GM23338 (cell line): ENCODE measurements around the gene METAP1D. TPM values are rescaled to one million over a fixed set of nuclear protein-coding genes. Genes with fewer than 3 reads are reported as not detected.

Source experiments
- ATAC-seq: fragments of 200-7000 bp; cut with Tn5 transposase; 3 replicates; pipeline ENCODE4 v1.9.1; 2020
- DNase-seq: peaks from one replicate; pipeline ENCODE4 v3.0.0-alpha.2; 2015; ENCODE audit warnings: low spot score
- H2AFZ ChIP-seq: fragments of 200-600 bp; sonication (generic); 2 replicates; pipeline ENCODE4 v1.8.0; 2016; ENCODE audit warnings: antibody characterized with exemption, mild to moderate bottlenecking, moderate library complexity
- H3F3A ChIP-seq: fragments of 200-600 bp; sonication (generic); replicated peaks from 2 replicates; pipeline ENCODE4 v1.8.0; 2017; ENCODE audit warnings: antibody characterized with exemption, mixed run types, low read depth
- H3K27ac ChIP-seq: fragments of 200-600 bp; sonication (generic); 2 replicates; pipeline ENCODE4 v1.6.1; 2016; ENCODE audit warnings: low read depth
- H3K27me3 ChIP-seq: fragments of 200-600 bp; sonication (generic); 2 replicates; pipeline ENCODE4 v1.8.0; 2016; ENCODE audit warnings: mild to moderate bottlenecking, mixed run types, moderate library complexity; ENCODE audit not compliant: insufficient read depth
- H3K36me3 ChIP-seq: fragments of 200-600 bp; sonication (generic); 2 replicates; pipeline ENCODE4 v1.8.0; 2016; ENCODE audit warnings: mild to moderate bottlenecking; ENCODE audit not compliant: insufficient read depth
- H3K4me1 ChIP-seq: fragments of 200-600 bp; sonication (generic); 2 replicates; pipeline ENCODE4 v1.8.0; 2016; ENCODE audit warnings: mild to moderate bottlenecking, moderate library complexity; ENCODE audit not compliant: insufficient read depth
- H3K4me2 ChIP-seq: fragments of 200-600 bp; sonication (generic); 2 replicates; pipeline ENCODE4 v1.7.1; 2017; ENCODE audit warnings: mixed run types
- H3K4me3 ChIP-seq: fragments of 200-600 bp; sonication (generic); 2 replicates; pipeline ENCODE4 v1.6.1; 2016; ENCODE audit warnings: mixed run types
- H3K79me2 ChIP-seq: fragments of 200-600 bp; sonication (generic); replicated peaks from 2 replicates; pipeline ENCODE4 v1.8.0; 2017; ENCODE audit warnings: mild to moderate bottlenecking; ENCODE audit not compliant: insufficient read depth
- H3K9me2 ChIP-seq: fragments of 200-600 bp; sonication (generic); 2 replicates; pipeline ENCODE4 v1.8.0; 2017; ENCODE audit not compliant: insufficient read depth
- H4K20me1 ChIP-seq: fragments of 200-600 bp; sonication (generic); replicated peaks from 2 replicates; pipeline ENCODE4 v1.8.0; 2017; ENCODE audit warnings: mild to moderate bottlenecking; ENCODE audit not compliant: insufficient read depth
- H3K27ac Mint-ChIP-seq: 2 replicates; pipeline ENCODE4 v1.8.0; 2020; ENCODE audit warnings: inconsistent platforms, mild to moderate bottlenecking, moderate library complexity, mixed read lengths
- H3K27me3 Mint-ChIP-seq: 3 replicates; pipeline ENCODE4 v1.8.0; 2022; ENCODE audit warnings: low read depth, mild to moderate bottlenecking, moderate library complexity, mixed read lengths, inconsistent platforms; ENCODE audit not compliant: insufficient read depth, poor library complexity
- H3K36me3 Mint-ChIP-seq: 3 replicates; pipeline ENCODE4 v1.8.0; 2021; ENCODE audit warnings: low read depth, mild to moderate bottlenecking, inconsistent platforms, moderate library complexity, mixed read lengths
- H3K4me1 Mint-ChIP-seq: 3 replicates; pipeline ENCODE4 v1.8.0; 2020; ENCODE audit warnings: mild to moderate bottlenecking, inconsistent platforms, mixed read lengths
- H3K4me3 Mint-ChIP-seq: 3 replicates; pipeline ENCODE4 v1.8.0; 2021; ENCODE audit warnings: moderate library complexity, mild to moderate bottlenecking, inconsistent platforms, mixed read lengths
- H3K9me3 Mint-ChIP-seq: 3 replicates; pipeline ENCODE4 v1.8.0; 2020; ENCODE audit warnings: moderate library complexity, mild to moderate bottlenecking, inconsistent platforms, mixed read lengths
- CREB1 ChIP-seq: fragments of 250-450 bp; sonication (Bioruptor Pico); IDR thresholded peaks from 2 replicates; pipeline ENCODE4 v1.5.0; 2020; ENCODE audit warnings: low read depth, mild to moderate bottlenecking, moderate library complexity
- ETS1 ChIP-seq: IDR thresholded peaks from 2 replicates; pipeline ENCODE4 v1.6.1; 2016; ENCODE audit warnings: antibody characterized with exemption
- EZH2phosphoT487 ChIP-seq: fragments of 200-600 bp; sonication (generic); IDR thresholded peaks from one replicate; pipeline ENCODE4 v1.8.1; 2018; ENCODE audit warnings: antibody characterized with exemption; ENCODE audit not compliant: unreplicated experiment
- JUNB ChIP-seq: IDR thresholded peaks from one replicate; pipeline ENCODE4 v1.6.1; 2016; ENCODE audit warnings: antibody characterized with exemption; ENCODE audit not compliant: unreplicated experiment
- POLR2AphosphoS5 ChIP-seq: IDR thresholded peaks from 2 replicates; pipeline ENCODE4 v1.6.1; 2016; ENCODE audit warnings: antibody characterized with exemption, low read depth
- REST ChIP-seq: IDR thresholded peaks from one replicate; pipeline ENCODE4 v1.6.1; 2018; ENCODE audit warnings: antibody characterized with exemption; ENCODE audit not compliant: unreplicated experiment
- STAT1 ChIP-seq: IDR thresholded peaks from one replicate; pipeline ENCODE4 v1.6.1; 2016; ENCODE audit warnings: antibody characterized with exemption; ENCODE audit not compliant: unreplicated experiment
- ZNF114 ChIP-seq: fragments of 250-450 bp; sonication (Bioruptor Pico); IDR thresholded peaks from 2 replicates; pipeline ENCODE4 v1.5.0; 2020; ENCODE audit warnings: mild to moderate bottlenecking, moderate library complexity
- ZNF331 ChIP-seq: fragments of 250-450 bp; sonication (Bioruptor Pico); IDR thresholded peaks from 2 replicates; pipeline ENCODE4 v1.5.0; 2020; ENCODE audit warnings: low read depth, mild to moderate bottlenecking, moderate library complexity
- ZNF462 ChIP-seq: fragments of 250-450 bp; sonication (Bioruptor Pico); IDR thresholded peaks from 2 replicates; pipeline ENCODE4 v1.5.0; 2020; ENCODE audit warnings: mild to moderate bottlenecking, moderate library complexity
- polyA plus RNA-seq: library from polyadenylated mRNA; unstranded; fragments of >200 nt; fragmentation: Nextera tagmentation; extraction: Ambion mirVana; gene quantifications from 2 replicates; pipeline ENCODE4 v1.2.1, GENCODE V29; 2016
- total RNA-seq: library from RNA; depleted of rRNA; stranded (reverse); fragments of >200 nt; shearing (Covaris generic); gene quantifications from 2 replicates; pipeline ENCODE4 v1.2.3, GENCODE V29; 2014

Gene METAP1D
- total and polyA plus RNA-seq, 2 experiments from 2014 or later = 12.8 to 15.5 TPM

- Histone ChIP-seq H2AFZ (no peak overlapping the region), H3K4me1 (no peaks in the 10 kb centered on the region), H3K4me2 (no peak overlapping the region), H3K4me3 (no peak overlapping the region), H3K27ac (no peak overlapping the region), H3F3A (no peaks in the 10 kb centered on the region), H3K36me3 (no peaks in the 10 kb centered on the region), H4K20me1 (no peaks in the 10 kb centered on the region), H3K9me2 (no peaks in the 10 kb centered on the region), H3K27me3 (no peaks in the 10 kb centered on the region), H3K79me2 (no peaks in the 10 kb centered on the region)
- no peak overlapping the region for H3K4me3 Mint-ChIP-seq
- H3K4me1 Mint-ChIP-seq = no peaks in the 10 kb centered on the region
- no peaks in the 10 kb centered on the region for H3K9me3 Mint-ChIP-seq
- H3K27ac Mint-ChIP-seq = no peak overlapping the region
- TF ChIP-seq STAT1 (no peak), REST (no peak), ETS1 (no peak), POLR2AphosphoS5 (no peak), EZH2phosphoT487 (no peak), CREB1 (CRISPR knock-in tag) (no peak), JUNB (no peak), ZNF331 (CRISPR knock-in tag) (no peak), ZNF462 (CRISPR knock-in tag) (no peak), ZNF114 (CRISPR knock-in tag) (no peak)
- no peak for DNase-seq
- no peaks in the 10 kb centered on the region; the same call in 1 of the 3 replicates for H3K36me3 Mint-ChIP-seq
- no peak for ATAC-seq
- no peaks in the 10 kb centered on the region for H3K27me3 Mint-ChIP-seq
Measured at GRCh38 chr2:172065111-172065510, 65.4 kb downstream of the METAP1D start.
